WTC11 (cell line): Measurements from ENCODE around the gene DCAF8L1. TPM values are rescaled to one million over a fixed set of nuclear protein-coding genes. Genes with fewer than 3 reads are reported as not detected.

ENCODE experiments used
- ATAC-seq: fragments of 200-7000 bp; cut with Tn5 transposase; 2 replicates; pipeline ENCODE4 v1.10.0; 2021; ENCODE audit warnings: mild to moderate bottlenecking, moderate library complexity
- CTCF ChIA-PET: fragments of 300-600 bp; sonication (Branson Sonifier 250); formaldehyde crosslinking; loops from one replicate; lab custom pipeline; 2021; ENCODE audit warnings: antibody characterized with exemption; lab: Charles Lee
- POLR2A ChIA-PET: fragments of 350-600 bp; sonication (Branson Sonifier 250); formaldehyde crosslinking; loops from one replicate; lab custom pipeline; 2021; ENCODE audit warnings: antibody characterized with exemption; lab: Charles Lee
- DNase-seq: peaks from one replicate; pipeline ENCODE4 v3.0.0; 2021; ENCODE audit warnings: low spot score
- H3K27ac Mint-ChIP-seq: 2 replicates; pipeline ENCODE4 v1.8.0; 2021; ENCODE audit warnings: mixed read lengths
- H3K27me3 Mint-ChIP-seq: 2 replicates; pipeline ENCODE4 v1.8.0; 2021; ENCODE audit warnings: low read depth, mild to moderate bottlenecking, moderate library complexity, mixed read lengths
- H3K36me3 Mint-ChIP-seq: 2 replicates; pipeline ENCODE4 v1.8.0; 2021; ENCODE audit warnings: mixed read lengths
- H3K4me1 Mint-ChIP-seq: 2 replicates; pipeline ENCODE4 v1.8.0; 2022; ENCODE audit warnings: mixed read lengths
- H3K4me3 Mint-ChIP-seq: 2 replicates; pipeline ENCODE4 v1.8.0; 2021; ENCODE audit warnings: mild to moderate bottlenecking, moderate library complexity, mixed read lengths
- H3K9me3 Mint-ChIP-seq: 2 replicates; pipeline ENCODE4 v1.8.0; 2021; ENCODE audit warnings: mixed read lengths
- CBFB ChIP-seq: sonication (generic); formaldehyde crosslinking; IDR thresholded peaks from 2 replicates; pipeline ENCODE4 v1.8.1; 2022; ENCODE audit warnings: mild to moderate bottlenecking, low read depth, missing genetic modification reagents
- EMX1 ChIP-seq: fragments of 250-450 bp; sonication (Bioruptor Pico); IDR thresholded peaks from 2 replicates; pipeline ENCODE4 v1.8.0; 2021; ENCODE audit warnings: mild to moderate bottlenecking
- ETV6 ChIP-seq: sonication (generic); formaldehyde crosslinking; IDR thresholded peaks from 2 replicates; pipeline ENCODE4 v1.8.1; 2022; ENCODE audit warnings: mild to moderate bottlenecking, missing genetic modification reagents
- FOXJ3 ChIP-seq: sonication (generic); formaldehyde crosslinking; IDR thresholded peaks from 2 replicates; pipeline ENCODE4 v1.9.0; 2021; ENCODE audit warnings: missing genetic modification reagents, mild to moderate bottlenecking, borderline replicate concordance
- MYBL2 ChIP-seq: sonication (generic); formaldehyde crosslinking; IDR thresholded peaks from 2 replicates; pipeline ENCODE4 v1.8.1; 2023; ENCODE audit warnings: mild to moderate bottlenecking, moderate library complexity, missing genetic modification reagents
- NFE2L1 ChIP-seq: sonication (generic); formaldehyde crosslinking; IDR thresholded peaks from 2 replicates; pipeline ENCODE4 v1.8.1; 2023; ENCODE audit warnings: missing genetic modification reagents
- NR1H2 ChIP-seq: sonication (generic); formaldehyde crosslinking; IDR thresholded peaks from 2 replicates; pipeline ENCODE4 v1.9.0; 2021; ENCODE audit warnings: mild to moderate bottlenecking, moderate library complexity, missing genetic modification reagents
- RORB ChIP-seq: fragments of 250-450 bp; sonication (Bioruptor Pico); IDR thresholded peaks from 2 replicates; pipeline ENCODE4 v1.9.0; 2021; ENCODE audit warnings: mild to moderate bottlenecking
- TEAD1 ChIP-seq: sonication (generic); formaldehyde crosslinking; IDR thresholded peaks from 2 replicates; pipeline ENCODE4 v1.8.0; 2022; ENCODE audit warnings: mild to moderate bottlenecking, missing genetic modification reagents
- TP53 ChIP-seq: sonication (generic); formaldehyde crosslinking; IDR thresholded peaks from 2 replicates; pipeline ENCODE4 v1.8.1; 2023; ENCODE audit warnings: mild to moderate bottlenecking, missing genetic modification reagents
- ZNF425 ChIP-seq: fragments of 250-450 bp; sonication (Bioruptor Pico); conservative IDR thresholded peaks from 2 replicates; pipeline ENCODE4 v1.9.0; 2021; ENCODE audit warnings: mild to moderate bottlenecking
- ZSCAN18 ChIP-seq: fragments of 250-450 bp; sonication (Bioruptor Pico); IDR thresholded peaks from 2 replicates; pipeline ENCODE4 v2.1.2; 2022; ENCODE audit warnings: mild to moderate bottlenecking, moderate library complexity
- total RNA-seq: library from RNA; stranded (reverse); gene quantifications from 3 replicates; pipeline ENCODE4 v1.2.3, GENCODE V29; 2021
- TF ChIP-seq, protein P1 (sequence below): sonication (generic); formaldehyde crosslinking; IDR thresholded peaks from 2 replicates; pipeline ENCODE4 v1.8.0; 2022; ENCODE audit warnings: mild to moderate bottlenecking, missing genetic modification reagents
- TF ChIP-seq, protein P2 (sequence below): sonication (generic); formaldehyde crosslinking; IDR thresholded peaks from 2 replicates; pipeline ENCODE4 v1.8.0; 2022; ENCODE audit warnings: mild to moderate bottlenecking, missing genetic modification reagents
- TF ChIP-seq, protein P3 (sequence below): sonication (generic); formaldehyde crosslinking; IDR thresholded peaks from 2 replicates; pipeline ENCODE4 v1.8.0; 2022; ENCODE audit warnings: mild to moderate bottlenecking, missing genetic modification reagents

The DCAF8L1 gene
- total RNA-seq, 1 experiment from 2014 or later: not detected

GRCh38 chrX:27976284-27976683 is 5.0 kb downstream of the DCAF8L1 start:
- no peak for ATAC-seq
- Mint-ChIP-seq H3K27ac (no peak overlapping the region), H3K4me1 (no peaks in the 10 kb centered on the region), H3K36me3 (no peaks in the 10 kb centered on the region), H3K9me3 (peaks cover 3% of the 10 kb centered on the region; the same call in 1 of the 2 replicates), H3K27me3 (no peaks in the 10 kb centered on the region), H3K4me3 (no peak overlapping the region)
- POLR2A ChIA-PET: no interaction called here
- no peak for DNase-seq
- TF ChIP-seq FOXJ3 (CRISPR knock-in tag): no peak
- TF ChIP-seq ETV6 (CRISPR knock-in tag): no peak
- TF ChIP-seq EMX1 (CRISPR knock-in tag): no peak
- no peak for TF ChIP-seq ZSCAN18
- TF ChIP-seq MYBL2: no peak
- no peak for TF ChIP-seq NR1H2
- TF ChIP-seq CBFB (CRISPR knock-in tag): no peak
- TF ChIP-seq, protein P1, sequence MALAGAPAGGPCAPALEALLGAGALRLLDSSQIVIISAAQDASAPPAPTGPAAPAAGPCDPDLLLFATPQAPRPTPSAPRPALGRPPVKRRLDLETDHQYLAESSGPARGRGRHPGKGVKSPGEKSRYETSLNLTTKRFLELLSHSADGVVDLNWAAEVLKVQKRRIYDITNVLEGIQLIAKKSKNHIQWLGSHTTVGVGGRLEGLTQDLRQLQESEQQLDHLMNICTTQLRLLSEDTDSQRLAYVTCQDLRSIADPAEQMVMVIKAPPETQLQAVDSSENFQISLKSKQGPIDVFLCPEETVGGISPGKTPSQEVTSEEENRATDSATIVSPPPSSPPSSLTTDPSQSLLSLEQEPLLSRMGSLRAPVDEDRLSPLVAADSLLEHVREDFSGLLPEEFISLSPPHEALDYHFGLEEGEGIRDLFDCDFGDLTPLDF: no peak
- TF ChIP-seq TP53 (CRISPR knock-in tag): no peak
- TF ChIP-seq, protein P2, sequence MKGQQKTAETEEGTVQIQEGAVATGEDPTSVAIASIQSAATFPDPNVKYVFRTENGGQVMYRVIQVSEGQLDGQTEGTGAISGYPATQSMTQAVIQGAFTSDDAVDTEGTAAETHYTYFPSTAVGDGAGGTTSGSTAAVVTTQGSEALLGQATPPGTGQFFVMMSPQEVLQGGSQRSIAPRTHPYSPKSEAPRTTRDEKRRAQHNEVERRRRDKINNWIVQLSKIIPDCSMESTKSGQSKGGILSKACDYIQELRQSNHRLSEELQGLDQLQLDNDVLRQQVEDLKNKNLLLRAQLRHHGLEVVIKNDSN (CRISPR knock-in tag): no peak
- no peak for TF ChIP-seq RORB
- no peak for TF ChIP-seq ZNF425 (CRISPR knock-in tag)
- CTCF ChIA-PET: no interaction called here

DNA sequence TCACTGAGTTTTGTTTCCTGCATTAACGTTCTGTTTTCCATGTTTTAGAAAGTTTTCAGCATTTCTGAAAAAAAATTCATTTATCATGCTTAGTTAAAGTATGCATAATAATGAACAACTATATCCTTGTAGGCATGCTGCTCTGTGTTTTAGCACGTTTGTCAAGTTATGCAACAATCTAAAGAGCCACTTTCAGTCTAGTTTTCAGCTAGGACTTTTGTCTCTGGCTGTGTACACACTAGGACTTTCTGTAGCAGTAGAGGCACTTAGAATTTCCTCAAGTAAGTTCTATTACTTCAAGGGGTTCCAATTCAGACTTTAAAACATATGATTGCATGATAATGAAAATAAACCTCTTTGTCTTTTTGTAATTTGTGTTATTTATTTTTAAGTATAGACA is 12.4 kb downstream of the DCAF8L1 start:
- ATAC-seq (no peak), DNase-seq (no peak)
- peaks cover 23% of the 10 kb centered on the region for H3K9me3 Mint-ChIP-seq
- TF ChIP-seq, protein P3, sequence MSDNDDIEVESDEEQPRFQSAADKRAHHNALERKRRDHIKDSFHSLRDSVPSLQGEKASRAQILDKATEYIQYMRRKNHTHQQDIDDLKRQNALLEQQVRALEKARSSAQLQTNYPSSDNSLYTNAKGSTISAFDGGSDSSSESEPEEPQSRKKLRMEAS (CRISPR knock-in tag): no peak
- H3K4me1 Mint-ChIP-seq: no peaks in the 10 kb centered on the region
- peaks cover 15% of the 10 kb centered on the region for H3K36me3 Mint-ChIP-seq
- CTCF ChIA-PET: no interaction called here
- no peak overlapping the region for H3K4me3 Mint-ChIP-seq
- POLR2A ChIA-PET: no interaction called here
- H3K27ac Mint-ChIP-seq: no peak overlapping the region
- H3K27me3 Mint-ChIP-seq: peaks cover 2% of the 10 kb centered on the region; the same call in 1 of the 2 replicates

- H3K27me3 Mint-ChIP-seq: peaks cover 2% of the 10 kb centered on the region; the same call in 1 of the 2 replicates
- H3K9me3 Mint-ChIP-seq: peaks cover 23% of the 10 kb centered on the region
- ATAC-seq (no peak), DNase-seq (no peak)
- no peaks in the 10 kb centered on the region for H3K4me1 Mint-ChIP-seq
- H3K27ac Mint-ChIP-seq: no peak overlapping the region
- ChIA-PET CTCF (no interaction called here), POLR2A (no interaction called here)
- TF ChIP-seq, protein P1: no peak
- TF ChIP-seq NFE2L1 (CRISPR knock-in tag) (no peak), TEAD1 (no peak), ETV6 (CRISPR knock-in tag) (no peak)
- H3K4me3 Mint-ChIP-seq: no peak overlapping the region
- peaks cover 15% of the 10 kb centered on the region for H3K36me3 Mint-ChIP-seq
These were observed 12.9 kb downstream of the DCAF8L1 start for GRCh38 chrX:27968352-27968751.
